GM23248 (cell line): ENCODE results near the gene MRPL49. TPM values are rescaled to one million over a fixed set of nuclear protein-coding genes. Genes with fewer than 3 reads are reported as not detected.

ENCODE experiments used
- DNase-seq: peaks from one replicate; pipeline ENCODE4 v3.0.0-alpha.2; 2015
- H2AFZ ChIP-seq: fragments of 200-600 bp; sonication (generic); 2 replicates; pipeline ENCODE4 v1.6.1; 2016; ENCODE audit warnings: antibody characterized with exemption
- H3F3A ChIP-seq: fragments of 200-600 bp; sonication (generic); 2 replicates; pipeline ENCODE4 v1.6.1; 2016; ENCODE audit warnings: mild to moderate bottlenecking, antibody characterized with exemption, mixed run types; ENCODE audit not compliant: insufficient read depth
- H3K27ac ChIP-seq: fragments of 200-600 bp; sonication (generic); 2 replicates; pipeline ENCODE4 v1.5.1; 2016; ENCODE audit warnings: mild to moderate bottlenecking
- H3K27me3 ChIP-seq: fragments of 200-600 bp; sonication (generic); replicated peaks from 2 replicates; pipeline ENCODE4 v1.6.1; 2016; ENCODE audit warnings: mild to moderate bottlenecking; ENCODE audit not compliant: insufficient read depth
- H3K36me3 ChIP-seq: fragments of 200-600 bp; sonication (generic); 2 replicates; pipeline ENCODE4 v1.6.1; 2016; ENCODE audit warnings: low read depth, mild to moderate bottlenecking
- H3K4me1 ChIP-seq: fragments of 200-600 bp; sonication (generic); 2 replicates; pipeline ENCODE4 v1.6.1; 2016; ENCODE audit warnings: mild to moderate bottlenecking; ENCODE audit not compliant: insufficient read depth
- H3K4me2 ChIP-seq: fragments of 200-600 bp; sonication (generic); one replicate; pipeline ENCODE4 v1.6.1; 2016; ENCODE audit warnings: mild to moderate bottlenecking; ENCODE audit not compliant: unreplicated experiment
- H3K4me3 ChIP-seq: fragments of 200-600 bp; sonication (generic); 2 replicates; pipeline ENCODE4 v1.5.1; 2016; ENCODE audit warnings: mild to moderate bottlenecking
- H3K79me2 ChIP-seq: fragments of 200-600 bp; sonication (generic); 2 replicates; pipeline ENCODE4 v1.6.1; 2016; ENCODE audit warnings: mild to moderate bottlenecking; ENCODE audit not compliant: insufficient read depth
- H3K9ac ChIP-seq: fragments of 200-600 bp; sonication (generic); 2 replicates; pipeline ENCODE4 v1.6.1; 2016; ENCODE audit warnings: mild to moderate bottlenecking
- H3K9me2 ChIP-seq: fragments of 200-600 bp; sonication (generic); 2 replicates; pipeline ENCODE4 v1.6.1; 2016; ENCODE audit warnings: mixed run types, mild to moderate bottlenecking, moderate library complexity; ENCODE audit not compliant: insufficient read depth
- H3K9me3 ChIP-seq: fragments of 200-600 bp; sonication (generic); one replicate; pipeline ENCODE4 v1.6.1; 2017; ENCODE audit warnings: low read depth
- H4K20me1 ChIP-seq: fragments of 200-600 bp; sonication (generic); 2 replicates; pipeline ENCODE4 v1.6.0; 2016; ENCODE audit not compliant: insufficient read depth
- EZH2 ChIP-seq: fragments of 200-600 bp; sonication (generic); IDR thresholded peaks from 2 replicates; pipeline ENCODE4 v1.6.1; 2018; ENCODE audit warnings: antibody characterized with exemption, mild to moderate bottlenecking; ENCODE audit not compliant: insufficient read depth, poor library complexity, severe bottlenecking
- EZH2phosphoT487 ChIP-seq: fragments of 200-600 bp; sonication (generic); IDR thresholded peaks from 2 replicates; pipeline ENCODE4 v1.6.1; 2018; ENCODE audit warnings: antibody characterized with exemption, moderate library complexity, mild to moderate bottlenecking, low read depth; ENCODE audit not compliant: insufficient read depth
- WGBS, 2 experiments: methylation state at CpG; one replicate each; pipeline ENCODE4 v1.1.6; 2015 to 2017; ENCODE audit warnings: low lambda C conversion rate in 2 of 2, low coverage in 1 of 2; ENCODE audit errors: missing lambda C conversion rate in 2 of 2; 5-methylcytosine and 5-hydroxymethylcytosine counted together
- in situ Hi-C: fragments of 300-500 bp; cut with MboI; formaldehyde crosslinking; loops from 2 replicates; pipeline ENCODE4 v1.15.0; 2020
- polyA plus RNA-seq: library from polyadenylated mRNA; unstranded; fragments of >200 nt; fragmentation: Nextera tagmentation; extraction: Ambion mirVana; gene quantifications from 2 replicates; pipeline ENCODE4 v1.2.1, GENCODE V29; 2016
- total RNA-seq: library from RNA; depleted of rRNA; stranded (reverse); fragments of >200 nt; shearing (Covaris generic); gene quantifications from 2 replicates; pipeline ENCODE4 v1.2.3, GENCODE V29; 2014

Gene MRPL49
- total and polyA plus RNA-seq, 2 experiments from 2014 or later, result 53.3 to 78.4 TPM

DNA sequence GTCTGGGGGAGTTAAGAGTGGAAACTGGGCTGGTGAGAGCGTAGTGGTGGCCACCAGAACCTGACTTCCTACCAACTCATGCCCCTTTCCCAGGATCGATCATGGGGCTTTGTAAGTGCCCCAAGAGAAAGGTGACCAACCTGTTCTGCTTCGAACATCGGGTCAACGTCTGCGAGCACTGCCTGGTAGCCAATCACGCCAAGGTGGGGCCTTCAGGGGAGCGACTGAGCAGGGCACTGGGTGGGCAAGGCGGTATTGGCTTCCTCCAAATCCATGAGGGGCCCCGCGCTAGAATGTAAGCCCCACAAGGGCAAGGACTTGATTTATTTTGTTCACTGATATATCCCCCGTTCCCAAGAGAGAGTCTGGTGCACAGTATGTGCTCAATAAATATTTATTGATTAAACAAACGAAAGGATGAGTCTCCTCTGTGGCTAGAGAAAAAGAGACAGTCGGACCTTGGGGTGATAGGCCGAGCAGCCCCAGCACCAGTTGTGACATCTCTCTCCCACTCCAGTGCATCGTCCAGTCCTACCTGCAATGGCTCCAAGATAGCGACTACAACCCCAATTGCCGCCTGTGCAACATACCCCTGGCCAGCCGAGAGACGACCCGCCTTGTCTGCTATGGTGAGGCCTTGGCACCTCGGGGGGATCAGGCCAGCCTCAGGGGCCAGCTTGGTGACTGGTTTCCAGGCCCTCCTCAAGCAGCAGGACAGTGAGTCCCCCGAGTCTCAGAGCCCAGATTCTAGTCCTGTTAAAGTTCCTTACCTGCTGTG lies 37.3 kb upstream of the MRPL49 start:
- Histone ChIP-seq H3K36me3 (peaks cover 9% of the 10 kb centered on the region; the same call in 1 of the 2 replicates), H3K9ac (peak overlapping the region; percentile 94), H2AFZ (peak overlapping the region; percentile 93; the same call in 1 of the 2 replicates), H3K4me3 (peak overlapping the region; percentile 93), H3K4me2 (peak overlapping the region; percentile 93), H3K27ac (peak overlapping the region; percentile 89), H4K20me1 (no peaks in the 10 kb centered on the region), H3K9me3 (no peaks in the 10 kb centered on the region), H3F3A (no peaks in the 10 kb centered on the region), H3K9me2 (no peaks in the 10 kb centered on the region), H3K79me2 (peaks cover 54% of the 10 kb centered on the region), H3K27me3 (no peaks in the 10 kb centered on the region), H3K4me1 (0 out of 2 replicates have a peak, but pooled peaks cover 5% of the 10 kb centered on the region)
- no peak for TF ChIP-seq EZH2
- no peak for TF ChIP-seq EZH2phosphoT487
- peak; percentile 50 for DNase-seq
- in situ Hi-C loops, result no loop called here
- WGBS, 2 experiments, result 30 to 32% methylated on average over 23 of the region's 23 CpGs

DNA sequence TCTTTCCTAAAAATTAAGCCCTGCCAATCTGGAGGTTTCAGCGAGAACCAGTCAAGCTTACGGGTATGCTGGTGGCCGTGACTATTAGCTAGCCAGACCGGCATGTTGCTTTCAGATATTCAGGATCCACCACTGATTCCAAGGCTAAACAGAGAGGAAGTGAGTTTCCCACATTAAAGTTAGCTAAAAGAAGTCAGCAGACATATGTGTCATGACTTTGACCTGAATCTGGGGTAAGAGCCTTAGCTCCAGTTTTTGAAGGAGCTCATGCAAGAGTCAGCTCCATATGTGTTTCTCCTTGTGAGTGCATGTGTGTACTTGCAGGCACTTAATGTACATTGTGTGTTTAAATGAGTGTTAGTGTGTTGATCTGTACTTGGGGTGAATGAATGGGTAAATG lies 36.7 kb upstream of the MRPL49 start:
- in situ Hi-C loops, result no loop called here
- Histone ChIP-seq H3K79me2 (peaks cover 50% of the 10 kb centered on the region), H3K9me3 (no peaks in the 10 kb centered on the region), H3K4me1 (0 out of 2 replicates have a peak, but pooled peaks cover 5% of the 10 kb centered on the region), H3K9me2 (no peaks in the 10 kb centered on the region), H3K27me3 (no peaks in the 10 kb centered on the region), H3K4me2 (peak overlapping the region; percentile 93), H2AFZ (no peak overlapping the region), H4K20me1 (no peaks in the 10 kb centered on the region), H3K27ac (peak overlapping the region; percentile 89; the same call in 1 of the 2 replicates), H3K9ac (peak overlapping the region; percentile 94), H3K4me3 (peak overlapping the region; percentile 93), H3F3A (no peaks in the 10 kb centered on the region), H3K36me3 (peaks cover 9% of the 10 kb centered on the region; the same call in 1 of the 2 replicates)
- peak; percentile 39 for DNase-seq
- WGBS, 2 experiments, result 88 to 89% methylated on average over 4 of the region's 4 CpGs
- TF ChIP-seq EZH2phosphoT487 (no peak), EZH2 (no peak)

DNA sequence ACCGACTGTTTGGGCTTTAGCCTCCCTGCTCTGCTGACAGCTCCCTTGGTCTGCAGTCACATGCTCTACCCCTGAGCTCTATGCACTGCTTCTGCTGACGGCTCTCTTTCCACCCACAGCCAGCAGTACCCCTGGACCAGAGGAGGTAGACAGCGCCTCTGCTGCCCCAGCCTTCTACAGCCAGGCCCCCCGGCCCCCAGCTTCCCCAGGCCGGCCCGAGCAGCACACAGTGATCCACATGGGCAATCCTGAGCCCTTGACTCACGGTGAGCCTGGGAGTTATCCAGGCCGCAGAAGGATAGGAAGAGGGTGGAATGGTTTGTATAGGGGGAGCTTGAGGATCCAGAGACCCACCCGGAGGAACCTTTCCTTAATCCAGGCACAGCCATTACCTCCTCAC lies 35.3 kb upstream of the MRPL49 start:
- Histone ChIP-seq H3K9me3 (no peaks in the 10 kb centered on the region), H3K79me2 (peaks cover 37% of the 10 kb centered on the region), H3K9ac (no peak overlapping the region), H3K27me3 (no peaks in the 10 kb centered on the region), H3K27ac (no peak overlapping the region), H3K4me2 (no peak overlapping the region), H3K4me3 (no peak overlapping the region), H2AFZ (no peak overlapping the region), H3K36me3 (peaks cover 9% of the 10 kb centered on the region; the same call in 1 of the 2 replicates), H3K9me2 (no peaks in the 10 kb centered on the region), H3F3A (no peaks in the 10 kb centered on the region), H4K20me1 (no peaks in the 10 kb centered on the region), H3K4me1 (0 out of 2 replicates have a peak, but pooled peaks cover 5% of the 10 kb centered on the region)
- TF ChIP-seq EZH2 (no peak), EZH2phosphoT487 (no peak)
- DNase-seq, result no peak
- WGBS, 2 experiments, result 72 to 76% methylated on average over 8 to 9 of the region's 9 CpGs
- in situ Hi-C loops, result no loop called here

DNA sequence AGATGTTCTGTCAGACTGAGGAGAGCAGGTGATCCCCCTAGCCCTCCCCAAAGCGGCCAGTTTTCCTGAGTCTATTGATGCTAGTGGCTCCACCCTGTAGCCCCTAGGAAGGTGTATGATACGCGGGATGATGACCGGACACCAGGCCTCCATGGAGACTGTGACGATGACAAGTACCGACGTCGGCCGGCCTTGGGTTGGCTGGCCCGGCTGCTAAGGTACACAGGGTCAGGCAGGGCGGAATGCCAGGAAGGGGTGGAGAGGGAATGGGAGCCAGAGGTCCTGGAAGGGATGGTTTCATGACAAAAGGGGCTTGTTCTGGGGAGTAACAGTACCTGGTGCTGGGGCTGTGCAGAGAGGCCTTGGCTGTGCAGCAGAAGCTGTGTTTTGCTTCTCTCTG lies 34.9 kb upstream of the MRPL49 start:
- Histone ChIP-seq H3F3A (no peaks in the 10 kb centered on the region), H3K4me2 (no peak overlapping the region), H3K79me2 (peaks cover 33% of the 10 kb centered on the region), H3K27ac (no peak overlapping the region), H3K9me2 (no peaks in the 10 kb centered on the region), H3K9me3 (no peaks in the 10 kb centered on the region), H3K4me3 (no peak overlapping the region), H2AFZ (no peak overlapping the region), H4K20me1 (no peaks in the 10 kb centered on the region), H3K27me3 (no peaks in the 10 kb centered on the region), H3K36me3 (peaks cover 9% of the 10 kb centered on the region; the same call in 1 of the 2 replicates), H3K4me1 (0 out of 2 replicates have a peak, but pooled peaks cover 5% of the 10 kb centered on the region), H3K9ac (no peak overlapping the region)
- 89 to 94% methylated on average over 11 of the region's 11 CpGs for WGBS, 2 experiments
- TF ChIP-seq EZH2phosphoT487 (no peak), EZH2 (no peak)
- in situ Hi-C loops, result no loop called here
- no peak for DNase-seq
